SU-DHL-6 (cell line): ENCODE measurements around the gene PALB2.
"Not testable (repeated sequence)": the region's sequence is repeated elsewhere in the genome, so short reads cannot be mapped to it uniquely, and the experiment has no call there.

Experiments used
- H2AFZ ChIP-seq: fragments of 200-600 bp; sonication (generic); 2 replicates; pipeline ENCODE4 v1.6.1; 2014; ENCODE audit warnings: low read depth, mild to moderate bottlenecking, moderate library complexity, mixed read lengths, antibody characterized with exemption, low read length; ENCODE audit not compliant: severe bottlenecking
- H3F3A ChIP-seq: fragments of 200-600 bp; shearing (Covaris generic); 2 replicates; pipeline ENCODE4 v1.6.0; 2016; ENCODE audit warnings: antibody characterized with exemption, mild to moderate bottlenecking; ENCODE audit not compliant: insufficient read depth
- H3K27ac ChIP-seq: fragments of 200-600 bp; sonication (generic); 2 replicates; pipeline ENCODE4 v1.5.1; 2016; ENCODE audit warnings: low read depth, mild to moderate bottlenecking, low read length, moderate library complexity, mixed read lengths
- H3K27me3 ChIP-seq: fragments of 200-600 bp; sonication (generic), shearing (Covaris generic); 2 replicates; pipeline ENCODE4 v1.6.0; 2014; ENCODE audit warnings: mild to moderate bottlenecking, low read length
- H3K36me3 ChIP-seq: fragments of 200-600 bp; sonication (generic); 2 replicates; pipeline ENCODE4 v1.6.1; 2014; ENCODE audit warnings: mild to moderate bottlenecking, low read length, mixed read lengths
- H3K4me2 ChIP-seq: fragments of 300-600, 200-600 bp; shearing (Covaris generic), sonication (generic); 2 replicates; pipeline ENCODE4 v1.6.0; 2014; ENCODE audit warnings: low read length, low read depth, mild to moderate bottlenecking; ENCODE audit not compliant: poor library complexity, severe bottlenecking
- H3K4me3 ChIP-seq: fragments of 200-600 bp; sonication (generic); 2 replicates; pipeline ENCODE4 v1.5.1; 2014; ENCODE audit warnings: antibody characterized with exemption, low read length, mild to moderate bottlenecking, mixed read lengths; ENCODE audit not compliant: insufficient read depth, poor library complexity, severe bottlenecking
- H3K79me2 ChIP-seq: fragments of 200-600 bp; sonication (generic); 2 replicates; pipeline ENCODE4 v1.6.1; 2014; ENCODE audit warnings: mild to moderate bottlenecking, low read length, moderate library complexity; ENCODE audit not compliant: insufficient read depth
- H3K9ac ChIP-seq: fragments of 200-600 bp; sonication (generic); 2 replicates; pipeline ENCODE4 v1.7.0; 2014; ENCODE audit warnings: mild to moderate bottlenecking, low read length
- H3K9me2 ChIP-seq: fragments of 200-600 bp; sonication (generic); replicated peaks from 2 replicates; pipeline ENCODE4 v1.6.1; 2014; ENCODE audit warnings: low read length; ENCODE audit not compliant: insufficient read depth
- H3K9me3 ChIP-seq: fragments of 200-600 bp; sonication (generic); 2 replicates; pipeline ENCODE4 v1.6.1; 2014; ENCODE audit warnings: low read length, mixed read lengths; ENCODE audit not compliant: insufficient read depth
- H4K20me1 ChIP-seq: fragments of 200-600 bp; sonication (generic); 2 replicates; pipeline ENCODE4 v1.6.1; 2014; ENCODE audit warnings: low read depth, mild to moderate bottlenecking, antibody characterized with exemption, low read length, moderate library complexity, mixed read lengths
- EZH2phosphoT487 ChIP-seq: fragments of 200-600 bp; sonication (generic), shearing (Covaris generic); conservative IDR thresholded peaks from 2 replicates; pipeline ENCODE4 v1.6.1; 2018; ENCODE audit warnings: mild to moderate bottlenecking, antibody characterized with exemption, low read length, moderate library complexity, mixed read lengths
- TF ChIP-seq, protein P1 (sequence below): fragments of 200-600 bp; sonication (generic); IDR thresholded peaks from one replicate; pipeline ENCODE4 v1.5.1; 2017; ENCODE audit warnings: antibody characterized with exemption, mild to moderate bottlenecking, low read length, moderate library complexity; ENCODE audit not compliant: insufficient read depth, poor library complexity, severe bottlenecking

PALB2 gene

DNA sequence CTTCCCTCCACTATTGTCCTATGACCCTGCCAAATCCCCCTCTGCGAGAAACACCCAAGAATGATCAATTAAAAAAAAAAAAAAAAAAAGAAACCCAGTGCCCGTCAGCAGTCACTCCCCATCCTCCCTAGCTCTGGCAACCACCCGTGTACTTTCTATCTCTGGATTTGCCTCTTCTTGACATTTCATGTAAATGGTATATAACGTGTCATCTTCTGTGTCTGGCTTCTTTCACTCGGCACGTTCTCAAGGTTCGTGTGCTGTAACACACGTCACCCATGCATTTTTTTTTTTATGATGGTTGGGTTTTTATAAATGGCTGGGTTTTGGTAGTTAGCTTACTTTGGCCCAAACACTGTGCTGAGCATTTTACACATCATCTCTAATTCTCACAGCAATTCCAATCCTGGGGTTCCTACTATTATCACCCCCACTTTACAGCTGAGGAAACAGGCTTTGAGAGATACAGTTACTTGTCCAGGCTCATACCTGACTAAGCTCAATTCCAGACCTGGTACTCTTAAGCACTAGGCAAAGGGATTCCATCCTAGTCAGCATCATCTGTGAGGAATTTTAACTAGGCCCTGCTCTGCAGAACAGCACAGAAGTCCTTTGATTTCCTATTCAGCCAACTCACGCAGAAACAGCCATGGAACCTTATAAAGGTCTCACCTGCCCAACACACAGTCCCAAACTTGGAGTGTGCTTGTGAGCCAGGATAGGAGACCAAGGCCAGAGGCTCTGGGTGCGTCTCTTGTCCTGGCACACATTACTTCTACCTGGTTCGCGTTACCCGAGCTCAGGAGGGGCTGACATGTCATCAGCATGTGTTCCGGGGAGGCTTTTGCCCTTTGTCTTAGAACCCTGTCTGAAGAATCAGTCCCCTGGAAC lies 56.7 kb downstream of the PALB2 start:
- Histone ChIP-seq H3K9ac (no peak overlapping the region), H3K27me3 (no peaks in the 10 kb centered on the region), H3K4me3 (no peak overlapping the region), H3K36me3 (peaks cover 9% of the 10 kb centered on the region; the same call in 1 of the 2 replicates), H3K9me3 (no peaks in the 10 kb centered on the region), H3K27ac (no peak overlapping the region), H3K4me2 (no peak overlapping the region), H2AFZ (no peak overlapping the region), H3K9me2 (no peaks in the 10 kb centered on the region), H3K79me2 (peaks cover 22% of the 10 kb centered on the region; the same call in 1 of the 2 replicates), H4K20me1 (no peaks in the 10 kb centered on the region), H3F3A (peaks cover 7% of the 10 kb centered on the region; the same call in 1 of the 2 replicates)
- no peak for TF ChIP-seq EZH2phosphoT487
- TF ChIP-seq, protein P1, sequence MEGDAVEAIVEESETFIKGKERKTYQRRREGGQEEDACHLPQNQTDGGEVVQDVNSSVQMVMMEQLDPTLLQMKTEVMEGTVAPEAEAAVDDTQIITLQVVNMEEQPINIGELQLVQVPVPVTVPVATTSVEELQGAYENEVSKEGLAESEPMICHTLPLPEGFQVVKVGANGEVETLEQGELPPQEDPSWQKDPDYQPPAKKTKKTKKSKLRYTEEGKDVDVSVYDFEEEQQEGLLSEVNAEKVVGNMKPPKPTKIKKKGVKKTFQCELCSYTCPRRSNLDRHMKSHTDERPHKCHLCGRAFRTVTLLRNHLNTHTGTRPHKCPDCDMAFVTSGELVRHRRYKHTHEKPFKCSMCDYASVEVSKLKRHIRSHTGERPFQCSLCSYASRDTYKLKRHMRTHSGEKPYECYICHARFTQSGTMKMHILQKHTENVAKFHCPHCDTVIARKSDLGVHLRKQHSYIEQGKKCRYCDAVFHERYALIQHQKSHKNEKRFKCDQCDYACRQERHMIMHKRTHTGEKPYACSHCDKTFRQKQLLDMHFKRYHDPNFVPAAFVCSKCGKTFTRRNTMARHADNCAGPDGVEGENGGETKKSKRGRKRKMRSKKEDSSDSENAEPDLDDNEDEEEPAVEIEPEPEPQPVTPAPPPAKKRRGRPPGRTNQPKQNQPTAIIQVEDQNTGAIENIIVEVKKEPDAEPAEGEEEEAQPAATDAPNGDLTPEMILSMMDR = no peak

DNA sequence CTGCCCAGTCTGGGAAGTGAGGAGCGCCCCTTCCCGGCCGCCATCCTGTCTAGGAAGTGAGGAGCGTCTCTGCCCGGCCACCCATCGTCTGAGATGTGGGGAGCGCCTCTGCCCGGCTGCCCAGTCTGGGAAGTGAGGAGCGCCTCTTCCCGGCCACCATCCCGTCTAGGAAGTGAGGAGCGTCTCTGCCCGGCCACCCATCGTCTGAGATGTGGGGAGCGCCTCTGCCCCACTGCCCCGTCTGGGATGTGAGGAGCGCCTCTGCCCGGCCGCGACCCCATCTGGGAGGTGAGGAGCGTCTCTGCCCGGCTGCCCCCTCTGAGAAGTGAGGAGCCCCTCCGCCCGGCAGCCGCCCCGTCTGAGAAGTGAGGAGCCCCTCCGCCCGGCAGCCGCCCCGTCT lies 57.8 kb downstream of the PALB2 start:
- 0 out of 2 replicates have a peak, but pooled peaks cover 11% of the 10 kb centered on the region for H3K79me2 ChIP-seq
- H2AFZ ChIP-seq, H3K36me3 ChIP-seq, H3K27ac ChIP-seq, H3K4me2 ChIP-seq, H3K4me3 ChIP-seq, H4K20me1 ChIP-seq, H3K9me2 ChIP-seq, H3K27me3 ChIP-seq, H3K9ac ChIP-seq, H3K9me3 ChIP-seq, H3F3A ChIP-seq: not testable (repeated sequence)

DNA sequence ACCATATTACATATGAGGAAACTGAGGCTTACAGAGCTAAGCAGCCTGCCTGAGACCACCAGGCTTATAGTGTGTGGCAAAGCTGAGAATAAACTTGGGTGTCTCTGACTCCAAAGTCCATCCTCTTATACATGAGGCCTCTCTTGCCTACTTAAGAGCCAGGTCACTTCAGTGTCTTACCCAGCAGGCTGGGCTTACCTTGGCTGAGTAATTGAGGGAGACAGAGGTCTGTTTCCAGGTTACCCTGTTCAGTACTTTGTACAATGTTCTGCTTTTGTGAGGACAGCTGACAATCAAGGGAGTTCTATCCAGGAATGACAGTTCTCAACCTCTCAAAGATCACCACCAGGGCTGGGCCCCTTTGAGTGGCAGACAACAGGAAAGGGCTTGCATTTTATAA lies 59.3 kb downstream of the PALB2 start:
- Histone ChIP-seq H3K79me2 (0 out of 2 replicates have a peak, but pooled peaks cover under 1% of the 10 kb centered on the region), H3K4me2 (no peak overlapping the region), H3K9me3 (no peaks in the 10 kb centered on the region), H3K4me3 (no peak overlapping the region), H3K27me3 (no peaks in the 10 kb centered on the region), H3K9ac (no peak overlapping the region), H2AFZ (no peak overlapping the region), H4K20me1 (no peaks in the 10 kb centered on the region), H3F3A (peaks cover 10% of the 10 kb centered on the region; the same call in 1 of the 2 replicates), H3K27ac (no peak overlapping the region), H3K36me3 (peaks cover 9% of the 10 kb centered on the region; the same call in 1 of the 2 replicates), H3K9me2 (no peaks in the 10 kb centered on the region)
- TF ChIP-seq EZH2phosphoT487 = no peak
- TF ChIP-seq, protein P1 = no peak

DNA sequence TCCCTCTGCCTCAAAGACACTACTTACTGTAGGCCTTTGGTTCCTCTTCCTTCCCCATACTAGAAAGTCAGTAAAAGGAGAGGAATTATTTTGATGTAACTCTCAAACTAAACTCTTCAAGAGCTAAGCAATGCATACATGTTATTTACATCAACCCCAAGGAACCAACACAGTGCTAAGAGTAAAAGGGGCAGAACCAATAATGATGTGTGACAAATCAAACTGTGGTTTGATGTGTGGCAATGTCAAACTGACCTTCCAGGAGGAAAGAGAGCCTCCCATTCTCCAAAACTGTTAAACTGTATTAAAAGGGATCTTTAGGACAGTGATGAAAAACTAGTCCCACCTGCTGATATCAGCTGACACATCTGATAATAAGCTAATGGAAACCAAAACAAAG lies 60.7 kb downstream of the PALB2 start:
- Histone ChIP-seq H3K79me2 (no peaks in the 10 kb centered on the region), H3K4me2 (no peak overlapping the region), H3K4me3 (no peak overlapping the region), H2AFZ (no peak overlapping the region), H3F3A (peaks cover 10% of the 10 kb centered on the region; the same call in 1 of the 2 replicates), H3K9me3 (no peaks in the 10 kb centered on the region), H3K36me3 (peaks cover 9% of the 10 kb centered on the region; the same call in 1 of the 2 replicates), H3K9me2 (no peaks in the 10 kb centered on the region), H3K27ac (no peak overlapping the region), H3K9ac (no peak overlapping the region), H3K27me3 (no peaks in the 10 kb centered on the region), H4K20me1 (no peaks in the 10 kb centered on the region)
- TF ChIP-seq EZH2phosphoT487 = no peak
- TF ChIP-seq, protein P1 = no peak
